WTC11 (cell line): ENCODE data around the gene SNPH. TPM values are rescaled to one million over a fixed set of nuclear protein-coding genes. Genes with fewer than 3 reads are reported as not detected.

Experiments used
- ATAC-seq: fragments of 200-7000 bp; cut with Tn5 transposase; 2 replicates; pipeline ENCODE4 v1.10.0; 2021; ENCODE audit warnings: mild to moderate bottlenecking, moderate library complexity
- CTCF ChIA-PET: fragments of 300-600 bp; sonication (Branson Sonifier 250); formaldehyde crosslinking; loops from one replicate; lab custom pipeline; 2021; ENCODE audit warnings: antibody characterized with exemption; lab: Charles Lee
- POLR2A ChIA-PET: fragments of 350-600 bp; sonication (Branson Sonifier 250); formaldehyde crosslinking; loops from one replicate; lab custom pipeline; 2021; ENCODE audit warnings: antibody characterized with exemption; lab: Charles Lee
- DNase-seq: peaks from one replicate; pipeline ENCODE4 v3.0.0; 2021; ENCODE audit warnings: low spot score
- H3K27ac Mint-ChIP-seq: 2 replicates; pipeline ENCODE4 v1.8.0; 2021; ENCODE audit warnings: mixed read lengths
- H3K27me3 Mint-ChIP-seq: 2 replicates; pipeline ENCODE4 v1.8.0; 2021; ENCODE audit warnings: low read depth, mild to moderate bottlenecking, moderate library complexity, mixed read lengths
- H3K36me3 Mint-ChIP-seq: 2 replicates; pipeline ENCODE4 v1.8.0; 2021; ENCODE audit warnings: mixed read lengths
- H3K4me1 Mint-ChIP-seq: 2 replicates; pipeline ENCODE4 v1.8.0; 2022; ENCODE audit warnings: mixed read lengths
- H3K4me3 Mint-ChIP-seq: 2 replicates; pipeline ENCODE4 v1.8.0; 2021; ENCODE audit warnings: mild to moderate bottlenecking, moderate library complexity, mixed read lengths
- H3K9me3 Mint-ChIP-seq: 2 replicates; pipeline ENCODE4 v1.8.0; 2021; ENCODE audit warnings: mixed read lengths
- CREM ChIP-seq: sonication (generic); formaldehyde crosslinking; IDR thresholded peaks from 2 replicates; pipeline ENCODE4 v1.8.1; 2022; ENCODE audit warnings: mild to moderate bottlenecking, missing genetic modification reagents, moderate library complexity
- EMX1 ChIP-seq: fragments of 250-450 bp; sonication (Bioruptor Pico); IDR thresholded peaks from 2 replicates; pipeline ENCODE4 v1.8.0; 2021; ENCODE audit warnings: mild to moderate bottlenecking
- JAZF1 ChIP-seq: fragments of 250-450 bp; sonication (Bioruptor Pico); IDR thresholded peaks from 2 replicates; pipeline ENCODE4 v1.9.0; 2021; ENCODE audit warnings: moderate library complexity, mild to moderate bottlenecking, inconsistent platforms
- JUN ChIP-seq: sonication (generic); formaldehyde crosslinking; IDR thresholded peaks from 2 replicates; pipeline ENCODE4 v1.8.0; 2023; ENCODE audit warnings: mild to moderate bottlenecking, missing genetic modification reagents
- KAT7 ChIP-seq: sonication (generic); formaldehyde crosslinking; IDR thresholded peaks from 2 replicates; pipeline ENCODE4 v1.8.1; 2023; ENCODE audit warnings: missing genetic modification reagents, mild to moderate bottlenecking, borderline replicate concordance
- MXD4 ChIP-seq: fragments of 250-450 bp; sonication (Bioruptor Pico); IDR thresholded peaks from 2 replicates; pipeline ENCODE4 v1.8.0; 2021; ENCODE audit warnings: mild to moderate bottlenecking, moderate library complexity, borderline replicate concordance
- NFATC4 ChIP-seq: fragments of 250-450 bp; sonication (Bioruptor Pico); IDR thresholded peaks from 2 replicates; pipeline ENCODE4 v1.9.0; 2021; ENCODE audit warnings: mild to moderate bottlenecking
- NR1H2 ChIP-seq: sonication (generic); formaldehyde crosslinking; IDR thresholded peaks from 2 replicates; pipeline ENCODE4 v1.9.0; 2021; ENCODE audit warnings: mild to moderate bottlenecking, moderate library complexity, missing genetic modification reagents
- OVOL2 ChIP-seq: fragments of 250-450 bp; sonication (Bioruptor Pico); IDR thresholded peaks from 2 replicates; pipeline ENCODE4 v1.9.0; 2021; ENCODE audit warnings: mild to moderate bottlenecking, borderline replicate concordance
- SOX15 ChIP-seq: fragments of 250-450 bp; sonication (Bioruptor Pico); IDR thresholded peaks from 2 replicates; pipeline ENCODE4 v1.9.0; 2021; ENCODE audit warnings: mild to moderate bottlenecking
- SP1 ChIP-seq: sonication (generic); formaldehyde crosslinking; conservative IDR thresholded peaks from 2 replicates; pipeline ENCODE4 v1.8.1; 2022; ENCODE audit warnings: missing genetic modification reagents
- TEAD1 ChIP-seq: sonication (generic); formaldehyde crosslinking; IDR thresholded peaks from 2 replicates; pipeline ENCODE4 v1.8.0; 2022; ENCODE audit warnings: mild to moderate bottlenecking, missing genetic modification reagents
- TEAD4 ChIP-seq: sonication (generic); formaldehyde crosslinking; IDR thresholded peaks from 2 replicates; pipeline ENCODE4 v1.8.0; 2022; ENCODE audit warnings: mild to moderate bottlenecking, missing genetic modification reagents
- ZBTB21 ChIP-seq: sonication (generic); formaldehyde crosslinking; IDR thresholded peaks from 2 replicates; pipeline ENCODE4 v1.8.1; 2023; ENCODE audit warnings: mild to moderate bottlenecking, missing genetic modification reagents, borderline replicate concordance
- ZNF263 ChIP-seq: sonication (generic); formaldehyde crosslinking; IDR thresholded peaks from 2 replicates; pipeline ENCODE4 v1.8.1; 2022; ENCODE audit warnings: low read depth, mild to moderate bottlenecking, moderate library complexity, missing genetic modification reagents
- ZNF425 ChIP-seq: fragments of 250-450 bp; sonication (Bioruptor Pico); conservative IDR thresholded peaks from 2 replicates; pipeline ENCODE4 v1.9.0; 2021; ENCODE audit warnings: mild to moderate bottlenecking
- ZNF671 ChIP-seq: fragments of 250-450 bp; sonication (Bioruptor Pico); IDR thresholded peaks from 2 replicates; pipeline ENCODE4 v1.8.0; 2021; ENCODE audit warnings: mild to moderate bottlenecking
- total RNA-seq: library from RNA; stranded (reverse); gene quantifications from 3 replicates; pipeline ENCODE4 v1.2.3, GENCODE V29; 2021
- TF ChIP-seq, protein P1 (sequence below): sonication (generic); formaldehyde crosslinking; IDR thresholded peaks from 2 replicates; pipeline ENCODE4 v1.8.0; 2022; ENCODE audit warnings: mild to moderate bottlenecking, missing genetic modification reagents
- TF ChIP-seq, protein P2 (sequence below): sonication (generic); formaldehyde crosslinking; IDR thresholded peaks from 2 replicates; pipeline ENCODE4 v1.8.1; 2022; ENCODE audit warnings: mild to moderate bottlenecking, missing genetic modification reagents, moderate library complexity, borderline replicate concordance
- TF ChIP-seq, protein P3 (sequence below): fragments of 250-450 bp; sonication (Bioruptor Pico); IDR thresholded peaks from 2 replicates; pipeline ENCODE4 v2.1.2; 2022; ENCODE audit warnings: mild to moderate bottlenecking, moderate library complexity
- TF ChIP-seq, protein P4 (sequence below): sonication (generic); formaldehyde crosslinking; IDR thresholded peaks from 2 replicates; pipeline ENCODE4 v1.8.0; 2022; ENCODE audit warnings: mild to moderate bottlenecking, missing genetic modification reagents
- TF ChIP-seq, protein P5 (sequence below): sonication (generic); formaldehyde crosslinking; IDR thresholded peaks from 2 replicates; pipeline ENCODE4 v1.8.1; 2022; ENCODE audit warnings: low read depth, missing genetic modification reagents, borderline replicate concordance

The SNPH gene
- total RNA-seq, 1 experiment from 2014 or later, result 3.5 TPM

GRCh38 chr20:1307171-1307570 lies 41.1 kb downstream of the SNPH start:
- Mint-ChIP-seq H3K4me1 (no peaks in the 10 kb centered on the region), H3K9me3 (no peaks in the 10 kb centered on the region), H3K27ac (no peak overlapping the region), H3K4me3 (no peak overlapping the region), H3K36me3 (no peaks in the 10 kb centered on the region), H3K27me3 (peaks cover 7% of the 10 kb centered on the region)
- ATAC-seq, result no peak
- CTCF ChIA-PET, result interaction anchor here (0.6 to 1.0 kb wide), 2 partner anchors 76 to 98 kb away, joined by 3 read pairs; no protein-coding TSS in a partner anchor
- POLR2A ChIA-PET, result no interaction called here
- DNase-seq, result no peak
- TF ChIP-seq JAZF1 (CRISPR knock-in tag) (no peak), ZNF671 (CRISPR knock-in tag) (no peak), MXD4 (CRISPR knock-in tag) (no peak), CREM (CRISPR knock-in tag) (no peak), EMX1 (CRISPR knock-in tag) (no peak), NFATC4 (CRISPR knock-in tag) (no peak)
- TF ChIP-seq, protein P1, sequence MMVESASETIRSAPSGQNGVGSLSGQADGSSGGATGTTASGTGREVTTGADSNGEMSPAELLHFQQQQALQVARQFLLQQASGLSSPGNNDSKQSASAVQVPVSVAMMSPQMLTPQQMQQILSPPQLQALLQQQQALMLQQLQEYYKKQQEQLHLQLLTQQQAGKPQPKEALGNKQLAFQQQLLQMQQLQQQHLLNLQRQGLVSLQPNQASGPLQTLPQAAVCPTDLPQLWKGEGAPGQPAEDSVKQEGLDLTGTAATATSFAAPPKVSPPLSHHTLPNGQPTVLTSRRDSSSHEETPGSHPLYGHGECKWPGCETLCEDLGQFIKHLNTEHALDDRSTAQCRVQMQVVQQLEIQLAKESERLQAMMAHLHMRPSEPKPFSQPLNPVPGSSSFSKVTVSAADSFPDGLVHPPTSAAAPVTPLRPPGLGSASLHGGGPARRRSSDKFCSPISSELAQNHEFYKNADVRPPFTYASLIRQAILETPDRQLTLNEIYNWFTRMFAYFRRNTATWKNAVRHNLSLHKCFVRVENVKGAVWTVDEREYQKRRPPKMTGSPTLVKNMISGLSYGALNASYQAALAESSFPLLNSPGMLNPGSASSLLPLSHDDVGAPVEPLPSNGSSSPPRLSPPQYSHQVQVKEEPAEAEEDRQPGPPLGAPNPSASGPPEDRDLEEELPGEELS (CRISPR knock-in tag), result no peak

DNA sequence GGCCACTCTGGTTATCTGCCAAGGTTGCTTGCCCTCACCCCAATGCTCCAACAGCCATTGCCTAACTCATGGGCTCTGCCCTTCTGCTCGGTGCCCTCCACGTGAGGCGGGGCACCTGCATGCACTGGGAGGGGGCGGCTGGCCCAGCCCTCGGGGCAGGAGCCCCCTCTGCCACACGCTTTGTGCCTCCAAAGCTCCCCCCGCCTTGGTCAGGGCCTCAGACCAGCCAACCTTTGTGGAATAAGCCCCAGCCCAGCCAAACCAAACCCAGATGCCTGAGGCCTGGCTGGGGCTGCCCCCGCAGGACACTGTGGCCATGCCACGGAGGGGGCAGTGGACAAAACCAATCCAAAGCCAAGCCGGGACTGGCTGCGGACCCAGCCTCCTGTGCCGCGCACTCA lies 41.5 kb downstream of the SNPH start:
- H3K27ac Mint-ChIP-seq, result no peak overlapping the region
- ChIA-PET POLR2A (no interaction called here), CTCF (interaction anchor here (0.6 to 1.0 kb wide), 3 partner anchors 14 to 98 kb away, joined by 3 read pairs; no protein-coding TSS in a partner anchor)
- DNase-seq (no peak), ATAC-seq (no peak)
- no peaks in the 10 kb centered on the region for H3K4me1 Mint-ChIP-seq
- H3K36me3 Mint-ChIP-seq, result no peaks in the 10 kb centered on the region
- TF ChIP-seq MXD4 (CRISPR knock-in tag) (no peak), CREM (CRISPR knock-in tag) (no peak), TEAD4 (CRISPR knock-in tag) (no peak)
- TF ChIP-seq, protein P2, sequence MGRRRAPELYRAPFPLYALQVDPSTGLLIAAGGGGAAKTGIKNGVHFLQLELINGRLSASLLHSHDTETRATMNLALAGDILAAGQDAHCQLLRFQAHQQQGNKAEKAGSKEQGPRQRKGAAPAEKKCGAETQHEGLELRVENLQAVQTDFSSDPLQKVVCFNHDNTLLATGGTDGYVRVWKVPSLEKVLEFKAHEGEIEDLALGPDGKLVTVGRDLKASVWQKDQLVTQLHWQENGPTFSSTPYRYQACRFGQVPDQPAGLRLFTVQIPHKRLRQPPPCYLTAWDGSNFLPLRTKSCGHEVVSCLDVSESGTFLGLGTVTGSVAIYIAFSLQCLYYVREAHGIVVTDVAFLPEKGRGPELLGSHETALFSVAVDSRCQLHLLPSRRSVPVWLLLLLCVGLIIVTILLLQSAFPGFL (CRISPR knock-in tag), result no peak
- no peak overlapping the region for H3K4me3 Mint-ChIP-seq
- no peaks in the 10 kb centered on the region for H3K9me3 Mint-ChIP-seq
- peaks cover 11% of the 10 kb centered on the region for H3K27me3 Mint-ChIP-seq

DNA sequence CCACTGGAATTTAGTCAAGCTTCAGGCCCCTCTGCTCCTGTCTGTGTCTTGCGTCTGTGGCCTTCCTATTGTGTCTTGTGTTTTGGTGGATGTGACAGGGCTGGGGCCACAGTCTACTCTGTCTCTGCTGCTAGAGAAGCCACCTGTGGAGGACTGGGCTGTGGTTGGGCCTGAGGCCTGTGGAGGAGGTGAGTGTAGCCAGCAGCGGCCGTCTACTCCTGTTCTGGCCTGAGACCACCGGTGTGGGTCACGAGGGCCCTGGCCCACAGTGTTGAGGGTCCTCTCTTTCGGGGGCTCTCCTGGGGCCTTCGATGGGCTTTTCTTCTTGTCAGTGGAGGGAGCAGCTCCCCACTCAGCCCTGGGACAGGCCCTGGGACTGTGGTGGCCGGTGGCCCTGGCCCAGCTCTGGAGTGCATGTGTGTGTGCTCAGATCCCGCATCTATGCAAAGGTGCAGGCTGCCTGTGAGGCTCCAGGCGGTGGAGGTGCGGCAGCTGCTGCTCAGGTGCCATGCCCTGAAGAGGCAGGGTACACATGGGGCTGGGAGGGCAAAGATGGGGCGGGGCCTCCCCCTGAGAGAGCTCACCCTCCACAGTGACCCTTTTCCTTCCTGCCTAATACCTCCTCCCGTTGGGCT lies 42.1 kb downstream of the SNPH start:
- CTCF ChIA-PET, result interaction anchor here (0.9 to 1.7 kb wide), 5 partner anchors 14 to 469 kb away, joined by 3 to 4 read pairs (median 3); no protein-coding TSS in a partner anchor
- Mint-ChIP-seq H3K9me3 (no peaks in the 10 kb centered on the region), H3K36me3 (no peaks in the 10 kb centered on the region), H3K4me1 (no peaks in the 10 kb centered on the region), H3K27ac (no peak overlapping the region), H3K4me3 (no peak overlapping the region), H3K27me3 (peaks cover 15% of the 10 kb centered on the region)
- POLR2A ChIA-PET, result no interaction called here
- DNase-seq (no peak), ATAC-seq (no peak)
- TF ChIP-seq MXD4 (CRISPR knock-in tag), result no peak
- TF ChIP-seq, protein P3, sequence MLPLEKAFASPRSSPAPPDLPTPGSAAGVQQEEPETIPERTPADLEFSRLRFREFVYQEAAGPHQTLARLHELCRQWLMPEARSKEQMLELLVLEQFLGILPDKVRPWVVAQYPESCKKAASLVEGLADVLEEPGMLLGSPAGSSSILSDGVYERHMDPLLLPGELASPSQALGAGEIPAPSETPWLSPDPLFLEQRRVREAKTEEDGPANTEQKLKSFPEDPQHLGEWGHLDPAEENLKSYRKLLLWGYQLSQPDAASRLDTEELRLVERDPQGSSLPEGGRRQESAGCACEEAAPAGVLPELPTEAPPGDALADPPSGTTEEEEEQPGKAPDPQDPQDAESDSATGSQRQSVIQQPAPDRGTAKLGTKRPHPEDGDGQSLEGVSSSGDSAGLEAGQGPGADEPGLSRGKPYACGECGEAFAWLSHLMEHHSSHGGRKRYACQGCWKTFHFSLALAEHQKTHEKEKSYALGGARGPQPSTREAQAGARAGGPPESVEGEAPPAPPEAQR (CRISPR knock-in tag), result no peak
- no peak for TF ChIP-seq NR1H2
- TF ChIP-seq ZBTB21 (CRISPR knock-in tag), result no peak
- TF ChIP-seq TEAD1 (CRISPR knock-in tag), result no peak
- no peak for TF ChIP-seq ZNF425 (CRISPR knock-in tag)
- TF ChIP-seq KAT7, result no peak
- no peak for TF ChIP-seq NFATC4 (CRISPR knock-in tag)
- no peak for TF ChIP-seq SP1 (CRISPR knock-in tag)
- no peak for TF ChIP-seq OVOL2 (CRISPR knock-in tag)
- no peak for TF ChIP-seq ZNF263
- TF ChIP-seq, protein P4, sequence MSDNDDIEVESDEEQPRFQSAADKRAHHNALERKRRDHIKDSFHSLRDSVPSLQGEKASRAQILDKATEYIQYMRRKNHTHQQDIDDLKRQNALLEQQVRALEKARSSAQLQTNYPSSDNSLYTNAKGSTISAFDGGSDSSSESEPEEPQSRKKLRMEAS (CRISPR knock-in tag), result no peak
- no peak for TF ChIP-seq SOX15
- TF ChIP-seq TEAD4 (CRISPR knock-in tag), result no peak
- no peak for TF ChIP-seq JUN (CRISPR knock-in tag)
- TF ChIP-seq, protein P5, sequence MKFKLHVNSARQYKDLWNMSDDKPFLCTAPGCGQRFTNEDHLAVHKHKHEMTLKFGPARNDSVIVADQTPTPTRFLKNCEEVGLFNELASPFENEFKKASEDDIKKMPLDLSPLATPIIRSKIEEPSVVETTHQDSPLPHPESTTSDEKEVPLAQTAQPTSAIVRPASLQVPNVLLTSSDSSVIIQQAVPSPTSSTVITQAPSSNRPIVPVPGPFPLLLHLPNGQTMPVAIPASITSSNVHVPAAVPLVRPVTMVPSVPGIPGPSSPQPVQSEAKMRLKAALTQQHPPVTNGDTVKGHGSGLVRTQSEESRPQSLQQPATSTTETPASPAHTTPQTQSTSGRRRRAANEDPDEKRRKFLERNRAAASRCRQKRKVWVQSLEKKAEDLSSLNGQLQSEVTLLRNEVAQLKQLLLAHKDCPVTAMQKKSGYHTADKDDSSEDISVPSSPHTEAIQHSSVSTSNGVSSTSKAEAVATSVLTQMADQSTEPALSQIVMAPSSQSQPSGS (CRISPR knock-in tag), result no peak
